ENCODE measurements around the gene POU4F2.

Gene POU4F2

DNA sequence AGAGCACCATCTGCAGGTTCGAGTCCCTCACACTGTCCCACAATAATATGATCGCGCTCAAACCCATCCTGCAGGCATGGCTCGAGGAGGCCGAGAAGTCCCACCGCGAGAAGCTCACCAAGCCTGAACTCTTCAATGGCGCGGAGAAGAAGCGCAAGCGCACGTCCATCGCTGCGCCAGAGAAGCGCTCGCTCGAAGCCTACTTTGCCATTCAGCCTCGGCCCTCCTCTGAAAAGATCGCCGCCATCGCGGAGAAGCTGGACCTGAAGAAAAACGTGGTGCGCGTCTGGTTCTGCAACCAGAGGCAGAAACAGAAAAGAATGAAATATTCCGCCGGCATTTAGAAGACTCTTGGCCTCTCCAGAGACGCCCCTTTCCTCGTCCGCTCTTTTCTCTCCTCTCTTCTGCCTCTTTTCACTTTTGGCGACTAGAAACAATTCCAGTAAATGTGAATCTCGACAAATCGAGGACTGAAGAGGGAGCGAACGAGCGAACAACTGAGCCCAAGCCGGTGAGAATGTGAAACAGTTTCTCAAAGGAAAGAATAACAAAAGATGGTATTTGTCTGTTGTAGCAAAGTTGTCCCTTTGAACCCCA, 1.9 kb downstream of the POU4F2 start:
- Histone ChIP-seq H3K4me1 (ENCODE audit: control insufficient read depth, insufficient read depth, low read length, unreplicated experiment) (peaks cover 4% of the 10 kb centered on the region), H3K36me3 (ENCODE audit: insufficient read depth, low read length) (no peaks in the 10 kb centered on the region), H3K27me3 (ENCODE audit: insufficient read depth, low read length) (peaks cover 100% of the 10 kb centered on the region), H2AFZ (ENCODE audit: low read length, unreplicated experiment) (no peak overlapping the region), H3K79me2 (ENCODE audit: control insufficient read depth, insufficient read depth, low read length, unreplicated experiment) (no peaks in the 10 kb centered on the region), H3K27ac (ENCODE audit: low read depth, low read length) (no peak overlapping the region), H3K4me3 (ENCODE audit: low read depth, low read length) (peak overlapping the region; percentile 48; the same call in 1 of the 2 replicates)

DNA sequence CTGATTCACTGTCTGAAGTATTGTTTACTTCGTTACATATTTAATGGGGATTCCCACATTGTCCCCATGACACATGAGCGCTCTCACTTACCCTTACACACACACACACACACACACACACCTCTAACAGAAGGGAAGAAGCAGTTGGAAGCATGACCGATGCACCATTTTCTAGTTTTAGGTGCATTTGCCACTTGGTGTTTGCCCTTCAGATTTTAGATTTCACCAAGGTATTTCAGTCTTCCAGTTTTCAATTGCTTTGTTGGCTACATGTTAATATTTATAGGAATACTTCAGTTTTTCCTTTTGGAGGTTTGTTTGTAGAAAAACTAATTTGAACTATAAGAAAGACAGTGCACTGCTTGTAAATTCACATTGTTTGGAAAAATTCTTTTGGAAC, 3.1 kb downstream of the POU4F2 start:
- H3K27ac ChIP-seq (ENCODE audit: low read depth, low read length) = no peak overlapping the region
- peaks cover 100% of the 10 kb centered on the region for H3K27me3 ChIP-seq (ENCODE audit: insufficient read depth, low read length)
- H3K79me2 ChIP-seq (ENCODE audit: control insufficient read depth, insufficient read depth, low read length, unreplicated experiment) = no peaks in the 10 kb centered on the region
- peaks cover 4% of the 10 kb centered on the region for H3K4me1 ChIP-seq (ENCODE audit: control insufficient read depth, insufficient read depth, low read length, unreplicated experiment)
- H2AFZ ChIP-seq (ENCODE audit: low read length, unreplicated experiment) = no peak overlapping the region
- H3K36me3 ChIP-seq (ENCODE audit: insufficient read depth, low read length) = no peaks in the 10 kb centered on the region
- H3K4me3 ChIP-seq (ENCODE audit: low read depth, low read length) = no peak overlapping the region

DNA sequence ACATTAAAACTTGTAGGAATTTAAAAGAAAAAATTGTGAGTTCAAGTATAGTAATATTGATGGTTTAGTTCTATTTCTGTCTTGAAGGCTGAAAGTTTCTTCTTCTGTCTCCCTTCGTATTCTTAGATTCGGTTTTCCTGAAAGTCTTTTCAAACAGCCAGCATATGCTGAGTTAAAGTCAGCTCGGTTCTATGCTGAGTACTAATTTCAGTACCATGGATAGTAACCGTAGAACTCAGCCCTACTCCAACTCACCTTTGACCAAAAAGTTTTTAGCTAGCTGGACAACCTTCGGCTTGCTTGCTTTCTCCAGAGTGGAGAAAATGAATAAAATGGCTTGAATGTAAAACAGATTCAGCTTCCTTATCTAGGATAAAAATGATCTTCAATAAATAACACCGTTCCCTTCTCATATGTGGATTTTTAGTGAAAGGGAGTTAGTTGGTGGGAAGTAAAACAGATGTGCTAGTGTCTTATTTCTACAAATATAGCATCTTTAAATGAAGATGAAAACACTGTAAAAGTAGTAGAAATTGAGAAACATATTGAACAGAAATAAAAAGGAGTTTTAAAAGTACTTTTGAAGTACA, 5.2 kb downstream of the POU4F2 start:
- H3K27ac ChIP-seq (ENCODE audit: low read depth, low read length) = no peak overlapping the region
- H3K36me3 ChIP-seq (ENCODE audit: insufficient read depth, low read length) = no peaks in the 10 kb centered on the region
- H2AFZ ChIP-seq (ENCODE audit: low read length, unreplicated experiment) = no peak overlapping the region
- H3K4me3 ChIP-seq (ENCODE audit: low read depth, low read length) = no peak overlapping the region
- no peaks in the 10 kb centered on the region for H3K79me2 ChIP-seq (ENCODE audit: control insufficient read depth, insufficient read depth, low read length, unreplicated experiment)
- peaks cover 99% of the 10 kb centered on the region for H3K27me3 ChIP-seq (ENCODE audit: insufficient read depth, low read length)
- H3K4me1 ChIP-seq (ENCODE audit: control insufficient read depth, insufficient read depth, low read length, unreplicated experiment) = no peaks in the 10 kb centered on the region

DNA sequence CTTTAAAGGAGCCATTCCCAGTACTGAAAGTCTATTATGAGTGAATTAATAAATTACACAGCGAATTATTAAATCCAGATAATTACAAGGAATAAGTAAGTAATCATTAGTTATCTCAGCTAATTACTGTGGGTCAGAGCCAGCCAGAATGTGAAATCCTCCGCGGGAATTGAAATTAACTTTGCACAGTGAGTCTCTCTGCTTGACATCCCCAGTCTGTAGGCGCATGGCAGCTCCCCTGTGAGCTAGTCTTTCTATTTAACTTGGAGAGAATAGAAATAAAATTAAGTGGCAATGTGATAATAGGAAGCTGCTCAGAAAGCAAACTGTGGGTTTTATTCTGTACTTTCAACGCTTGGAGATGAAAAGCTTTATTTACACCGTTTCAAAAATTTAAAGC, 7.2 kb downstream of the POU4F2 start:
- Histone ChIP-seq H2AFZ (ENCODE audit: low read length, unreplicated experiment) (no peak overlapping the region), H3K36me3 (ENCODE audit: insufficient read depth, low read length) (no peaks in the 10 kb centered on the region), H3K79me2 (ENCODE audit: control insufficient read depth, insufficient read depth, low read length, unreplicated experiment) (no peaks in the 10 kb centered on the region), H3K4me1 (ENCODE audit: control insufficient read depth, insufficient read depth, low read length, unreplicated experiment) (no peaks in the 10 kb centered on the region), H3K4me3 (ENCODE audit: low read depth, low read length) (no peak overlapping the region), H3K27me3 (ENCODE audit: insufficient read depth, low read length) (peaks cover 99% of the 10 kb centered on the region), H3K27ac (ENCODE audit: low read depth, low read length) (no peak overlapping the region)

DNA sequence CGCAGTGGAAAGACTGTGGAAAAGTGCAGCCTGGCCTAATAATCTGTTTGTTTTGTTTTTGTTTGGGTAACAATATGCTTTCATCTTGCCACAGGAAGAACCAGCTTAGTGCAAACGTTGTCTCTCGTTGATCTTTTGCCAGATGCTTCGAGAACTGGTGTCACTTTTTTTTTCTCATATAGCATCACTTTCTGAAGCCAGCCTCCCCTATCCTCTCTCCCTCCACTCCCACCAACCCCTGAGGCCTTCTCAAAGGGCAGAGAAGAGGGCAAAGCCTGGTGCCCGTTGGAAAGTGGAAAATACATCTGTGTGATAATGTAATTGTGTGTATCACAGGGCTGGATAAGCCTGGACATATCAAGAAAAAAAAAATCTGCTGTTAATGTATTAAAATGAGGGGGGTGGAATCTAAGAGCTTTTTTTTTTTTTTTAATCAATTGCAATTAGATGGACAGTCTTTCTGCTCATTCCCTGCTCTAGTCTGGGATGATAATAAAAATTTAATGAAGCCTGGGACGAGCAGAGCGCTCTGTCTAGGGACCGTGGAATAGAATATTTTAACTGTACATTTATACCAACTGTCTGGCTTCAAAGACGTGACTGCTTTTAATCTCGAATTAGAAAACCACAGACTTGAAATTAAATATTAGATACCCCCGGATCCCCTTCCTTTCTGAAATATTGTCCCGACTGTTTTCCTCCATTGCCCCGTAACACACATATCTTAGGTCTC, 8.1 kb downstream of the POU4F2 start:
- peaks cover 99% of the 10 kb centered on the region for H3K27me3 ChIP-seq (ENCODE audit: insufficient read depth, low read length)
- H3K36me3 ChIP-seq (ENCODE audit: insufficient read depth, low read length) = no peaks in the 10 kb centered on the region
- no peak overlapping the region for H2AFZ ChIP-seq (ENCODE audit: low read length, unreplicated experiment)
- H3K79me2 ChIP-seq (ENCODE audit: control insufficient read depth, insufficient read depth, low read length, unreplicated experiment) = no peaks in the 10 kb centered on the region
- no peaks in the 10 kb centered on the region for H3K4me1 ChIP-seq (ENCODE audit: control insufficient read depth, insufficient read depth, low read length, unreplicated experiment)
- H3K27ac ChIP-seq (ENCODE audit: low read depth, low read length) = no peak overlapping the region
- H3K4me3 ChIP-seq (ENCODE audit: low read depth, low read length) = no peak overlapping the region

DNA sequence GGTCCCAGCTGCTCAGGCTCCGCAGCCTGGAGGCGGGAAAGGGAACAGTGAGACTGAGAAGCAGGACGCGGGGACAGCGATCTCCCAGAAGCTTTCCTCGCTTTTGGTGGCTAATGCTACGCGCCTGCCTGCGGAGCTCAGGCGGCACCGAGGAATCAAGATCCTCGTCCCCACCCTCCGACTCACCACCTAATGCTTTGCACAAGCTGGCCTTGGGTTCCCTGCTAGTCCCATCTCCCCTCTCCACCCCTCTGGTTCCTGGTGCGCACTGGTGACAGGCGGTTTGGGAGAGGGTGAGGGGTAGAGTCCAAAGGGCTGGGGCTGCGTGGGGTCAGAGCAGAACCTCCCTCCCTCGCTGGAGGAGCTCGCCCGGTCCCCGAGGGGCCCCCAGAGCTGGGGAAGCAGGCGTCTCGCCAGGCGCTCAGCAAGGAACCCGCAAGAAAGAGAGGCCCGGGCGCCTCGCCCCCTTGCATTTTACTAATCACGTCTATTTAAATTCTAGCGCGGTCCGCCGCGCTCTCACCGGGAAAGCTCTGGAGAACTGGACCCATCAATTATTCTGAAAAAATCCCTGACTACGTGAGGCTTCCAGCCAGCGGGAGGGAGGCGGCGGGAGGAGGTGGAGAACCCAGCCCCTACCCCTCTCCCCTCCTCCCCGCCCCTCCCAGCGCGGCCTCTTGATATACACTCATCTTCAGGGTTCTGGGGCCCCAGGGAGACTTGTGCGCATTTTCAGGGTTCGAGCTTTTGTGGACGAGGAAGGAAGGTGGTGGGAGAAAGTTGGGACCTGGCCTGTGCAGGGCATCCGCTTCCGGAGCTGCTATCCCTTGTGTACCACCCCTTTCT, 9.1 kb downstream of the POU4F2 start:
- Histone ChIP-seq H3K4me1 (ENCODE audit: control insufficient read depth, insufficient read depth, low read length, unreplicated experiment) (no peaks in the 10 kb centered on the region), H2AFZ (ENCODE audit: low read length, unreplicated experiment) (no peak overlapping the region), H3K27me3 (ENCODE audit: insufficient read depth, low read length) (peaks cover 99% of the 10 kb centered on the region), H3K4me3 (ENCODE audit: low read depth, low read length) (no peak overlapping the region), H3K36me3 (ENCODE audit: insufficient read depth, low read length) (no peaks in the 10 kb centered on the region), H3K79me2 (ENCODE audit: control insufficient read depth, insufficient read depth, low read length, unreplicated experiment) (no peaks in the 10 kb centered on the region), H3K27ac (ENCODE audit: low read depth, low read length) (no peak overlapping the region)

DNA sequence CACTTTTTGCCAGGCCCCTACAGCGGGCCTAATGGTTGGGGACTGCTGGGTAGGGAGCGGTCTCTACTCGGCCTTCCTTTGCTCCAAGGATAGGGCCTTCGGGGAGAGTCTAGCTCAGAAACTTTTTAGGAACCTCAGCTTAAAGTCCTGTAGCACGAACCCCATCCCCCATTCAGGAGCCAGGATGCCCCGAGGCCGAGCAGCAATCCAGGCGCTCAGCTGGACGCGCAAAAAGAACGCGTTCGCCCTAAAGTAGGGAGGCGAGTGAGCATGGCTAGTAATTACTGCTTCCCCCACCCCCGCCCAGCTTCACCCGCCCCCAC, 9.7 kb downstream of the POU4F2 start:
- H3K36me3 ChIP-seq (ENCODE audit: insufficient read depth, low read length) = no peaks in the 10 kb centered on the region
- H3K27ac ChIP-seq (ENCODE audit: low read depth, low read length) = no peak overlapping the region
- H2AFZ ChIP-seq (ENCODE audit: low read length, unreplicated experiment) = no peak overlapping the region
- no peaks in the 10 kb centered on the region for H3K79me2 ChIP-seq (ENCODE audit: control insufficient read depth, insufficient read depth, low read length, unreplicated experiment)
- H3K4me1 ChIP-seq (ENCODE audit: control insufficient read depth, insufficient read depth, low read length, unreplicated experiment) = no peaks in the 10 kb centered on the region
- peaks cover 99% of the 10 kb centered on the region for H3K27me3 ChIP-seq (ENCODE audit: insufficient read depth, low read length)
- no peak overlapping the region for H3K4me3 ChIP-seq (ENCODE audit: low read depth, low read length)

DNA sequence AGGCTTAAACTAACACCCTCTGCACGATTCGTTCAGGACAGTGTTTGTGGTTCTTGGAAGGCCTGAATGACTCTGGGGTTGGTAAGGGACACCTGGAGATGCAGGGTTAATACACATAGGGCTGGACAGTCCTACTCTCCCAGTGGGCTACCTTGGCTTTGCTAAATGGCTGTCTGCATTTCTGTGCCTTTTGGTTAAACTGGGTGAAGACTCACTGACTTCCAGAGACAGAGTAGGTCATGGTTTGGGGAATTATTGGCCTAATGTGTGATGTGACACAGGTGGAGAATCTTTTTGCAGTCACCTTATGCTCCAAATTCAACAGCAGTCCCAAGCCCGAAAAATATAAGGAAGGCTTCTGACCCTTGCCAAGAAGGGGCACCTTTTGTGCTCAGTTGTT, 10.5 kb downstream of the POU4F2 start:
- Histone ChIP-seq H3K27ac (ENCODE audit: low read depth, low read length) (no peak overlapping the region), H2AFZ (ENCODE audit: low read length, unreplicated experiment) (no peak overlapping the region), H3K4me1 (ENCODE audit: control insufficient read depth, insufficient read depth, low read length, unreplicated experiment) (no peaks in the 10 kb centered on the region), H3K27me3 (ENCODE audit: insufficient read depth, low read length) (peaks cover 99% of the 10 kb centered on the region), H3K36me3 (ENCODE audit: insufficient read depth, low read length) (no peaks in the 10 kb centered on the region), H3K4me3 (ENCODE audit: low read depth, low read length) (no peak overlapping the region), H3K79me2 (ENCODE audit: control insufficient read depth, insufficient read depth, low read length, unreplicated experiment) (no peaks in the 10 kb centered on the region)

DNA sequence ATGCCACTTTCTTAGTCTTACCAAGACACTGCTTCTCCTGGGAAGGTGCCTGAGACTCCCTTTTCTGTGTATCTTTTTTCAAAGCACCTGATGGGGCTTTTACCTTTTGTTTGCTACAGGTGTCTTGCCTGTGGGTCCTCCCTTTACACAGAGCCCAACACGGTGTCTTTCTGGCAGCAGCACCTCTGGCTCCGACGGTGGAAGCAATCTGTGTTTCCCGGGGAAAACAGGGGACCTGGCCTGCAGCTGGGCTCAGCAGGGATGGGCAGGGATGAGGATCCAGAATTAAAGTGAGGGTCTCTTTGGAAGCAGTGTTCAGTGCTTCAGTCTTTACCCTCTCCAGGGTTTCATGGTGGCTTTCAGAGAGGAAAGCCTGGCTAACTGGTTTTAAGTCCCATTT, 11.3 kb downstream of the POU4F2 start:
- H3K27me3 ChIP-seq (ENCODE audit: insufficient read depth, low read length) = peaks cover 99% of the 10 kb centered on the region

DNA sequence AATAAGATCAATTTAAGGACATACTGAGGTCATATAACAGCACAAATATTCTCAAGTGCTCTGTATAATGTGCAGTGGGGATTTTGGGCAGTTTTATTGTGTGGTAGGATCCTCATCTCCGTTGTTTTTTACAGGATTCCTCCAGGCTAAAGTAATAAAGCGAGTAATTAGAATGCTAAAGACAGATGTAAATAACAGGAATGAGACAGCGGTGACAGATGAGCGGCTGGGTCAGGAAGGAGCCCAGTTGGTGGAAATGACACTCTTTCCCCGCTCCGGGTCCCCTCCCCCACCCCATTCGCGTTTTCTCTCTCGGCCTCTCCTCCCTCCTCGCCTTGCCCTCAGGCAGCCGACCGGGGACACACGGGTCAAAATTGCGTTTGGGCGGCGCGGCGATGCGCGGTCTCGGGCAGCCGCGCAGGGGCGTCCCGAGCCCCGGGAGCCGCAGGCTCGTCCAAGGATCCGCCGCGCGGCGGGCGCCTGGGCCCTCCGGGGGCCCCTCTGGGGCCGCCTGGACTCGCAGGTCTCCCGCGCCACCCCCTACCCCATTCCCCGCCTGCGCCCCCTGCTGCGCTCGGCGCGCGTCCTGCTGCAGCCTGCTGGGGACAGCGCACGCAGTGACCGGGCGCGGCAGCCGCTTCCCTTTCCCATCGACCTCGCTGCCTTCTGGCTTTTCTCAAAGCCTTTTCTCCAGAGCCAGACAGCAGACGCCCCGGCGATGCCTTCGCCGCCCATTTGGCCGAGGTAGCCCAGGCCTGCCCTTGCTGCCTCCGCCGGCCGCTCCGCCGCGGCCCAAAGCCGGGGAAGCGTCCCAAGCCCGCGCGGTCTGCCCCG, 16.2 kb downstream of the POU4F2 start:
- Histone ChIP-seq H3K4me1 (ENCODE audit: control insufficient read depth, insufficient read depth, low read length, unreplicated experiment) (peaks cover 4% of the 10 kb centered on the region), H3K79me2 (ENCODE audit: control insufficient read depth, insufficient read depth, low read length, unreplicated experiment) (no peaks in the 10 kb centered on the region), H3K36me3 (ENCODE audit: insufficient read depth, low read length) (no peaks in the 10 kb centered on the region), H3K27ac (ENCODE audit: low read depth, low read length) (no peak overlapping the region), H3K27me3 (ENCODE audit: insufficient read depth, low read length) (peaks cover 74% of the 10 kb centered on the region), H3K4me3 (ENCODE audit: low read depth, low read length) (peak overlapping the region; percentile 75), H2AFZ (ENCODE audit: low read length, unreplicated experiment) (peak overlapping the region; percentile 65)

More for the DNA sequence above, 11.3 kb downstream of the POU4F2 start:
- Histone ChIP-seq H3K4me1 (ENCODE audit: control insufficient read depth, insufficient read depth, low read length, unreplicated experiment) (no peaks in the 10 kb centered on the region), H2AFZ (ENCODE audit: low read length, unreplicated experiment) (no peak overlapping the region), H3K79me2 (ENCODE audit: control insufficient read depth, insufficient read depth, low read length, unreplicated experiment) (no peaks in the 10 kb centered on the region), H3K36me3 (ENCODE audit: insufficient read depth, low read length) (no peaks in the 10 kb centered on the region), H3K27ac (ENCODE audit: low read depth, low read length) (no peak overlapping the region), H3K4me3 (ENCODE audit: low read depth, low read length) (no peak overlapping the region)
